HG03045 (cell line): ENCODE measurements around the gene KMT5B.
A peak's percentile ranks its signal among the peaks of the same experiment; 100 is the strongest.

Experiments used
- ATAC-seq: cut with Tn5 transposase; IDR thresholded peaks from one replicate; pipeline ENCODE4 v1.9.1; 2021; ENCODE audit warnings: mild to moderate bottlenecking, moderate library complexity; ENCODE audit not compliant: unreplicated experiment

KMT5B gene

GRCh38 chr11:68216171-68216938 is 3.3 kb upstream of the KMT5B start:
- no peak for ATAC-seq

- no peak for ATAC-seq
These were observed 2.6 kb upstream of the KMT5B start for GRCh38 chr11:68215524-68216170.

DNA sequence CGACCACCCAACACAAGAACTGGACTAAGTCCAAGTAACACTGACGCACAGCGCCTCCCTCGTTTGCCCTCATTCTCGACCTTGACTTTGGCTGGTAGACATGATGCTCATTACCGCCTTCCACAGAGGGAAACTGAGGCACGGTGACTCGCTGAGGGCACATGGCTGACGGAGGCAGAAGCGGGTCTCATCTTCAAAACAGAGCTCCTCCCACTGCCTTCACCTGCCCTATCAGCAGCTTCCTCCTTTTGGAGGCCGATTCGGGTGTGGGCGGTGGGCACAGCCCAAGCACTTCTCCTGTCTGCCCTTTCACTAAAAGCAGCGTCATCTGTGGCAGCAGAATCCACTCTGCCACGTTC is 2.0 kb upstream of the KMT5B start:
- no peak for ATAC-seq

- peak; percentile 1 for ATAC-seq
These were observed 1.3 kb upstream of the KMT5B start for GRCh38 chr11:68214173-68215086.

DNA sequence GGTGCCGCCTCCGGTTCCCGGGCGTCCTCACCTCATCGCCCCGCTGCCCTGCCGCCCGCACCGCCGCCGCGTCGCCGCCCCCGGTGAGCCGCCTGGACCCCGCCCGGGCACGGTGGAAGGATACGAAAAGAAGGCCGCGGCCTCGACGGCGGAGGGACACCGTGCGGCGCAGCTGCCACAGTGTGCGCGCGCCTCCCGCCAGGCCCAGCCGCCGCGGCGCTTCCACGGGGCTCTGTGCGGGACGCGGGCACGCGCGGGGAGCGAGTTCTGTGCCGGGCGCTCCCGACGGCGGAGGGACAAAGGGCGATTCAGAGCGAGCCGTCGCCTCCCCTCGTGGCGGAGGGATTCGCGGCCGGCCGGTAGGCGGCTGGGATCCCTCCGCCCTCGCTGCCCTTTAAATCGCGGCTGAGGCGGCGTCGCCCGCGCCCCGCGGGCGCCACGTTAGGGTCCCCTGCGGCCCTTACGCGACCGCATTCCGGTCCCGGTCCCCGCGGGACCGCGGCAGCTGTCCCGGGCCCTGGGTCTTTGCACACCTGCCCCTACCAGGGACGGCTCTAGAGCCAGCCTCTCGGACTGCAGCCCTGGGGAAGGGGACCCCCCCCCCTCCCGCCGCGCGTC is 568 bp upstream of the KMT5B start:
- peak; percentile 45 for ATAC-seq

DNA sequence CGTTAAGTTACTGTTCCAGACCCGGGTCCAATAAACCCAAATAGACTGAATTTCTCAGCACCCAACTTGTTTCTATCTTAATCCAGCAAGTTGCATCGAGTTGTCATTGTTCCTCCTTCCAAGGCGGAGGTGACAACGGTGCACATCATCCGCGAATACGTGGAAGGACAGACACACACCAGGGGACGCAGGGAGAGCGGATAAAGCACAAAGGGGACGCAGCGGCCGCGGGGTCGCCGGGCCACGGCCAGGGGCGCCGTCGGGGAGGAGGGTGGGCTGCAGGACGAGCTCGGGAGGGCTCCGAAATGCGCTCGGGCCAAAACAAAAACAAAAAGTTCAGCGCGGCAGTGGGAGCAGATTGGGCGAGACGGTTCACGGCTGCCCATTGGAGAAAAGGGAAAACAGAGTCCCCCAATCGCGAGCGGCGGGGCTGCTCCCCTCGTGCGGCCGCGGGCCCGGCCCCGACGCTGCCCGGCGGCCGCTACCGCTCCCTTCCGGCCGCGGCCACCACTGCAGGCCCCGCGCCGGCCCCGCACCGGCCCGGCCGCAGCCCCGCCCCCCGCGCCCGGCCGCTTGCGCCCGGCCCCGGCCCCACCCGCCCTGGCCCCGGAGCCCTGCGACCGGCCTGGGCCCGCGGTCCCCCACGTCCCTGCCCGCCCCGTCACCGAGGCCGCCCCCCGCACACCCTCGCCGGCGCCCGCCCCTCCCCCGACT is 518 bp downstream of the KMT5B start:
- ATAC-seq: peak; percentile 47

GRCh38 chr11:68211546-68211945 is 1.6 kb downstream of the KMT5B start:
- ATAC-seq: no peak

GRCh38 chr11:68206211-68206610 is 6.9 kb downstream of the KMT5B start:
- ATAC-seq: no peak

- ATAC-seq: no peak
These were observed 8.7 kb downstream of the KMT5B start for GRCh38 chr11:68204402-68204801.

GRCh38 chr11:68202165-68202564 is 10.9 kb downstream of the KMT5B start:
- no peak for ATAC-seq

GRCh38 chr11:68201492-68201891 is 11.6 kb downstream of the KMT5B start:
- ATAC-seq: no peak

DNA sequence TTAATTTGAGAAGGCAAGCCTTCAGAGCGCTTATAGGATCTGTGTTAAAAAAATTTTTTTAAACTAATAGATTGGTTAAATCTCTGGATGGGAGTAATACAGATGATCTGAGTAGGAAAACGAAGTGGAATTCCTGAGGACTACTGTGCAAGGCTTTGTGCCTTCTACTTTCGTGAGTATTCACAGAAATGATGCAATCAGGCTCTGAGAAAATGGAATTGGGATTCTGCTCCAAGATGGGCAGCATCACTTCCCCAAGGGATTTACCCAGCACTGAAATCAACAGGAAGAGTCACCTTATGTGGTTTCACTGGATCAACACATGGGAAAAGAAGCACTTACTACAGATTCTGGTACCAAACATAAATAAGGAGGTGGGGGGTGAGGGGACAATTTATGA is 12.5 kb downstream of the KMT5B start:
- ATAC-seq: no peak

DNA sequence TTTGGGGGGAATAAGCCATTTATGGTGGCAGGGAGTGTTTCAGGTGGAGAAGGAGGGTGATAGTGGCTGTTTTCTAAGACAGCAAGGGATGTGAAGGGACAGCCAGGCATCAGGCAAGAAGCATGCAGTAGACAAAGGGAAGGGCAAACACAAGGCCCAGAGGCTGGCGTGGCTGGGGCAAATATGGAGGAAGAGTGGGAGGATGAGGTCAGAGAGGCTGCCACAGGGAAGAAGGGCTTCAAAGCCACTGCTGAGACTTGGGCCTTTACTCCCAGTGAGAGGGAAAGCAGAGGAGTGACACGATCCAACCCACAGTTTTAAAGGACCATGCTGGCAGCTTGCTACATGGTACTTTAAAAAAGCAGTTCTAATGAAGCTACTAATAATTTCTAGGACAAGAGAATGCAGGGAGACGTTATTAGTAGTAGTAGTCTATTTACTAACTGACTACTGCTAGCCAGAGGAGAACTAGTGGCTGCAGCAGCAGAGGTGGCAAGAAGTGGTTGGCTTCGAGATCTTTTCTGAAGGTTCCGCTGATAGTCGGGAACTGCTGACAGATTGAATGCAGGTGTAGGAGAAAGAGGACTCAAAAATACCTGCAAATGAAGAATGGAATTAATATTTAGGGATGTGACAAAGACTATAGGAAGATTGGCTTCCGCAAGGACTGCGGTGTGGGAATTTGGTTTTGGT is 13.7 kb downstream of the KMT5B start:
- ATAC-seq: no peak

DNA sequence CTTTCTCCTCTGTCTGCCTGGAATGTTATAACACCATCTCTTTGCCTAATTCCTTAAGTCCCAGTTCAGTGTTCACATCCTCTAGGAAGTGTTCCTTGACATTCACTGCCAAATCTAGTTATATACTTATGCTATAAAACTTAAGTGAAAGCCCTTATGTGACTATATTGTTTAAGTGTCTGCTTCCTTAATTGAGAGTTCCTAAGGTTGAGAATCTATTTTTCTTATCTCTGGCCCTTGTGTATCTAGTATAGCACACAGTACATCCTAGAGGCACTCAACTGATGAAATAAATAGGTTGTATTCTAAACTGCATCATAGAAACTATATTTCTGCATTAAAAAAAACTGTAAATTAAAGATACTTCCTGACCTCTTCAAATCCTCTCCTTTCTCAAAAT is 16.9 kb downstream of the KMT5B start:
- no peak for ATAC-seq

GRCh38 chr11:68194675-68195294 is 18.3 kb downstream of the KMT5B start:
- ATAC-seq: no peak

DNA sequence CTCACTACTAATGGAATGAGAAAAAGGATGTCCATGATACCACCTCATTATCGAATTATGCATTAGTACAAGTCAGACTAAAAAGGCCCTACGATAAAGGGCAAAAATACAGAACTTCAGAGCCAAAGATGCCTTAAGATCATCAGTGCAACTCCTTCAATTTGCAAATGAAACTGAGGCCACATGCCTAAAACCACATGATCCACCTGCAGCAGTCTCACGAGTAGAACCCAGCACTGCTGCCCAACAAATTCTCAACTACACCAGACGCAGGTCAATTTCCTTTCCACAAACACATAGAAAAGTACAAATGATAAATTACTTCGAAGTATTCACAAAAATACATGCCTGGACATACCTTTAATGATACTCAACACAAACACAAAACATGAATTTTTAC is 20.1 kb downstream of the KMT5B start:
- ATAC-seq: no peak

DNA sequence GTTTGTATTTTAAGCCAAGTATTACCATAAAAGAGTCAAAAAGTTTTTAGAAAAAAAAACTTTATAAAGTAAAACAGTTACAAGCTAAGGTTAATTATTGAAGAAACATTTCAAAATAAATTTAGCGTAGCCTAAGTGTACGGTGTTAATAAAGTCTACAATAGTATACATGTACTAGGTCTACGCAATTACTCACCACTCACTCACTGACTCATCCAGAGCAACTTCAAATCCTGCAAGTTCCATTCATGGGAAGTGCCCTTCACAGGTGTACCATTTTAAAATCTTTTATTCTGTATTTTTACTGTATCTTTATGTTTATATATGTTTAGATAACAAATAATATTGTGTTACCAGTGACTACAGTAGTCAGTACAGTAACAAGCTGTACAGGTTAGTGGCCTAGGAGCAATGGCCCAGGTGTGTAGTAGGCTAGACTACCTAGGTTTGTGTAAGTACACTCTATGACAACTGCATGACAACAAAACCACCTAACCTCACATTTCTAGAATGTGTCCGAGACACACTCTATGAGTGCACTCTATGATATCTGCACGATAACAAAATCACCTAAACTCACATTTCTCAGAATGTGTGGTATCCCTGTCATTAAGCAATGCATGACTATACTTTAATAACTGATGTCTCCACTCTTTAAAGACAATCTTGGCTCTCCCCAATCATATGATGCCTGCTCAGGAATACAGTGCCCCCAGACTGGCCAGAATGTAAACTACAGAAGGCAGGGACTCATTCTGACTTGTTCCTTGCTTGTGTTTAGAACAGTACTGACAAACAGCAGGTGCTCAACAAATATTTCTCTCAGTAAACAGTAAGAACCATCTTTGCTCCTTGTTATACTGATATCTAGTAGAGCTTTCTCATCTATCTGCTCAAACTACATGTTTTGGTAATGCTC is 21.2 kb downstream of the KMT5B start:
- ATAC-seq: no peak

- no peak for ATAC-seq
These were observed 23.2 kb downstream of the KMT5B start for GRCh38 chr11:68189888-68190287.

DNA sequence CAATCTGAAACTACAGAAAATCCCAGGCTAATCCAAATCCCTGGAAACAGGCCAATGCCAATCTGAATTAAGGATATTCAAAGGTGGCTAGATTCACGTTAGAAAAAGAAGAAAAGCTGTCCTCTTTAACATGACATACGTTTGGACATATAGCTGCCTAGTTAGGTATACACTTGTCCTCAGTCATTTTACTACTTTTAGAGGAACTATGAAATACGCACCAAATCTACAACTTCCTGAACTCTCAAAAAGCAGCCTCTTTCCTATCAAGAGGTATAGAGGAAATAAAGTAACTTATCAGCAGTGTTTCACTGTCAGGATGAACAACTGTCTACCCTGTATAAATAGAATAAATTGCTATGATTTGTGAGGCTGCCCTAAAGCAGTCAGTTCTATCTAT is 24.0 kb downstream of the KMT5B start:
- ATAC-seq: no peak
